ENCODE results near the gene TNNT3.

The TNNT3 gene

GRCh38 chr11:1899090-1899489 lies 20.4 kb upstream of the TNNT3 start:
- TF ChIP-seq CTCF (conservative IDR thresholded peaks at IDR 0.05; ENCODE audit: low read depth): no peak
- DNase-seq (ENCODE audit: low spot score): no peak
- ChIA-PET POLR2A (ENCODE audit: low non-redundant PET) (no interaction called here), CTCF (interaction anchor here (0.6 to 1.6 kb wide), 3 partner anchors 9 to 87 kb away, joined by 3 to 6 read pairs (median 4); no protein-coding TSS in a partner anchor)
- no peak overlapping the region for H3K27ac ChIP-seq

GRCh38 chr11:1899686-1900085 lies 19.8 kb upstream of the TNNT3 start:
- no peak for DNase-seq (ENCODE audit: low spot score)
- ChIA-PET CTCF (interaction anchor here (0.9 to 1.6 kb wide), 2 partner anchors 8 to 17 kb away, joined by 4 to 6 read pairs; no protein-coding TSS in a partner anchor), POLR2A (ENCODE audit: low non-redundant PET) (no interaction called here)
- no peak overlapping the region for H3K27ac ChIP-seq
- no peak for TF ChIP-seq CTCF (conservative IDR thresholded peaks at IDR 0.05; ENCODE audit: low read depth)

GRCh38 chr11:1906181-1906580 lies 13.3 kb upstream of the TNNT3 start:
- no peak overlapping the region for H3K27ac ChIP-seq
- POLR2A ChIA-PET (ENCODE audit: low non-redundant PET): no interaction called here
- DNase-seq (ENCODE audit: low spot score): no peak
- CTCF ChIA-PET: interaction anchor here (0.6 kb wide), 2 partner anchors 15 to 254 kb away, joined by 3 read pairs; no protein-coding TSS in a partner anchor
- TF ChIP-seq CTCF (conservative IDR thresholded peaks at IDR 0.05; ENCODE audit: low read depth): no peak

- TF ChIP-seq CTCF (conservative IDR thresholded peaks at IDR 0.05; ENCODE audit: low read depth): no peak
- CTCF ChIA-PET: interaction anchor here (0.6 kb wide), 2 partner anchors 15 to 254 kb away, joined by 3 read pairs; no protein-coding TSS in a partner anchor
- POLR2A ChIA-PET (ENCODE audit: low non-redundant PET): no interaction called here
- no peak for DNase-seq (ENCODE audit: low spot score)
- H3K27ac ChIP-seq: no peak overlapping the region
Observed at GRCh38 chr11:1906611-1907423, 12.7 kb upstream of the TNNT3 start.

GRCh38 chr11:1908618-1909017 lies 10.9 kb upstream of the TNNT3 start:
- no peak for DNase-seq (ENCODE audit: low spot score)
- ChIA-PET CTCF (interaction anchor here (0.6 to 0.8 kb wide), 2 partner anchors 9 to 227 kb away, joined by 3 to 4 read pairs; no protein-coding TSS in a partner anchor), POLR2A (ENCODE audit: low non-redundant PET) (no interaction called here)
- H3K27ac ChIP-seq: no peak overlapping the region
- TF ChIP-seq CTCF (conservative IDR thresholded peaks at IDR 0.05; ENCODE audit: low read depth): no peak

- POLR2A ChIA-PET (ENCODE audit: low non-redundant PET): no interaction called here
- no peak for TF ChIP-seq CTCF (conservative IDR thresholded peaks at IDR 0.05; ENCODE audit: low read depth)
- no peak for DNase-seq (ENCODE audit: low spot score)
- CTCF ChIA-PET: no interaction called here
- no peak overlapping the region for H3K27ac ChIP-seq
Observed at GRCh38 chr11:1909524-1909923, 10.0 kb upstream of the TNNT3 start.
